ENCODE measurements around the gene MTMR11.

DNA sequence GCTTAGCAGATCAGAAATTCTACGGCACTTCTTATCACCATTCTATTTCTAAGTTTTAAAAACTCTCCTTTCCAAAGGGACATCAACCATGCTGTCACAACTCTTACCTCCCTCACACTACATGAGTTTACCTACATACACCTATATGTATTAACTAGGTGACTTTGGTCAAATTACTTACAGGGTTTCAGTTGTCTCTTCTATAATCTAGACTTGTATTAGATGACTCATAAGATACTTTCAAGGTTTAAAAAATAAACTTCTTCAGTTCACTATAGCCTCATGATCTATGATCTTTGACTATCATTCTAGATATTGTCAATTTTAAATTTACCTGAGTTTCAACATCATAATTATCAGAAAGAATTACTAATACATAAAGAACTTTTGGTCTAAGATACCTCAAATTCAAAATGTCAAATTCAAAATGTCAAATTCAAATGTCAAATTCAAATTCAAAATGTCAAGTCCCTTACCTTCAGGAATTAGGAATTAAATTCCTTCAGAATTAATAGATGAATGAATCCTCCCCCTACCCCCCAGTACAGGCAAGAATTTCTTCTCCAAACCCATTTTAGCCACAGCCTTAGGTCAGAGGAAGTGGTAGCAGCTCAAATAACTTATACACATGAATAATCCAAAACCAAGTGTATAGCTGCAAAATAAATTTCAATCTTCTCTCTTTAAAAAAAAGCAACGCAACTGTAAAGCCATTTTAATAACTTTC lies 42.7 kb upstream of the MTMR11 start:
- TF ChIP-seq, protein P1, sequence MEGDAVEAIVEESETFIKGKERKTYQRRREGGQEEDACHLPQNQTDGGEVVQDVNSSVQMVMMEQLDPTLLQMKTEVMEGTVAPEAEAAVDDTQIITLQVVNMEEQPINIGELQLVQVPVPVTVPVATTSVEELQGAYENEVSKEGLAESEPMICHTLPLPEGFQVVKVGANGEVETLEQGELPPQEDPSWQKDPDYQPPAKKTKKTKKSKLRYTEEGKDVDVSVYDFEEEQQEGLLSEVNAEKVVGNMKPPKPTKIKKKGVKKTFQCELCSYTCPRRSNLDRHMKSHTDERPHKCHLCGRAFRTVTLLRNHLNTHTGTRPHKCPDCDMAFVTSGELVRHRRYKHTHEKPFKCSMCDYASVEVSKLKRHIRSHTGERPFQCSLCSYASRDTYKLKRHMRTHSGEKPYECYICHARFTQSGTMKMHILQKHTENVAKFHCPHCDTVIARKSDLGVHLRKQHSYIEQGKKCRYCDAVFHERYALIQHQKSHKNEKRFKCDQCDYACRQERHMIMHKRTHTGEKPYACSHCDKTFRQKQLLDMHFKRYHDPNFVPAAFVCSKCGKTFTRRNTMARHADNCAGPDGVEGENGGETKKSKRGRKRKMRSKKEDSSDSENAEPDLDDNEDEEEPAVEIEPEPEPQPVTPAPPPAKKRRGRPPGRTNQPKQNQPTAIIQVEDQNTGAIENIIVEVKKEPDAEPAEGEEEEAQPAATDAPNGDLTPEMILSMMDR (IDR thresholded peaks at IDR 0.05; ENCODE audit: poor library complexity, severe bottlenecking) = no peak
- TF ChIP-seq POLR2AphosphoS5 (IDR thresholded peaks at IDR 0.05) (no peak), EP300 (conservative IDR thresholded peaks at IDR 0.05; ENCODE audit: poor library complexity, severe bottlenecking) (no peak), TAF1 (IDR thresholded peaks at IDR 0.05; ENCODE audit: low read depth) (no peak), EZH2 (IDR thresholded peaks at IDR 0.05; ENCODE audit: borderline replicate concordance, insufficient read depth, low read length, poor library complexity, severe bottlenecking) (no peak), RAD21 (conservative IDR thresholded peaks at IDR 0.05) (no peak), MXI1 (conservative IDR thresholded peaks at IDR 0.05; ENCODE audit: poor library complexity, severe bottlenecking) (no peak)
- TF ChIP-seq, protein P2, sequence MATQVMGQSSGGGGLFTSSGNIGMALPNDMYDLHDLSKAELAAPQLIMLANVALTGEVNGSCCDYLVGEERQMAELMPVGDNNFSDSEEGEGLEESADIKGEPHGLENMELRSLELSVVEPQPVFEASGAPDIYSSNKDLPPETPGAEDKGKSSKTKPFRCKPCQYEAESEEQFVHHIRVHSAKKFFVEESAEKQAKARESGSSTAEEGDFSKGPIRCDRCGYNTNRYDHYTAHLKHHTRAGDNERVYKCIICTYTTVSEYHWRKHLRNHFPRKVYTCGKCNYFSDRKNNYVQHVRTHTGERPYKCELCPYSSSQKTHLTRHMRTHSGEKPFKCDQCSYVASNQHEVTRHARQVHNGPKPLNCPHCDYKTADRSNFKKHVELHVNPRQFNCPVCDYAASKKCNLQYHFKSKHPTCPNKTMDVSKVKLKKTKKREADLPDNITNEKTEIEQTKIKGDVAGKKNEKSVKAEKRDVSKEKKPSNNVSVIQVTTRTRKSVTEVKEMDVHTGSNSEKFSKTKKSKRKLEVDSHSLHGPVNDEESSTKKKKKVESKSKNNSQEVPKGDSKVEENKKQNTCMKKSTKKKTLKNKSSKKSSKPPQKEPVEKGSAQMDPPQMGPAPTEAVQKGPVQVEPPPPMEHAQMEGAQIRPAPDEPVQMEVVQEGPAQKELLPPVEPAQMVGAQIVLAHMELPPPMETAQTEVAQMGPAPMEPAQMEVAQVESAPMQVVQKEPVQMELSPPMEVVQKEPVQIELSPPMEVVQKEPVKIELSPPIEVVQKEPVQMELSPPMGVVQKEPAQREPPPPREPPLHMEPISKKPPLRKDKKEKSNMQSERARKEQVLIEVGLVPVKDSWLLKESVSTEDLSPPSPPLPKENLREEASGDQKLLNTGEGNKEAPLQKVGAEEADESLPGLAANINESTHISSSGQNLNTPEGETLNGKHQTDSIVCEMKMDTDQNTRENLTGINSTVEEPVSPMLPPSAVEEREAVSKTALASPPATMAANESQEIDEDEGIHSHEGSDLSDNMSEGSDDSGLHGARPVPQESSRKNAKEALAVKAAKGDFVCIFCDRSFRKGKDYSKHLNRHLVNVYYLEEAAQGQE (IDR thresholded peaks at IDR 0.05; ENCODE audit: borderline replicate concordance) = no peak

Measured in neural cell (in vitro differentiated cells).